SHP77 treated with DMSO at 0.1 percent for 48 hours (cell line): ENCODE results near the gene ACACA.

Experiments used
- DNase-seq: peaks from one replicate; lab custom pipeline; 2025; lab: John Stamatoyannopoulos, UW

The ACACA gene

DNA sequence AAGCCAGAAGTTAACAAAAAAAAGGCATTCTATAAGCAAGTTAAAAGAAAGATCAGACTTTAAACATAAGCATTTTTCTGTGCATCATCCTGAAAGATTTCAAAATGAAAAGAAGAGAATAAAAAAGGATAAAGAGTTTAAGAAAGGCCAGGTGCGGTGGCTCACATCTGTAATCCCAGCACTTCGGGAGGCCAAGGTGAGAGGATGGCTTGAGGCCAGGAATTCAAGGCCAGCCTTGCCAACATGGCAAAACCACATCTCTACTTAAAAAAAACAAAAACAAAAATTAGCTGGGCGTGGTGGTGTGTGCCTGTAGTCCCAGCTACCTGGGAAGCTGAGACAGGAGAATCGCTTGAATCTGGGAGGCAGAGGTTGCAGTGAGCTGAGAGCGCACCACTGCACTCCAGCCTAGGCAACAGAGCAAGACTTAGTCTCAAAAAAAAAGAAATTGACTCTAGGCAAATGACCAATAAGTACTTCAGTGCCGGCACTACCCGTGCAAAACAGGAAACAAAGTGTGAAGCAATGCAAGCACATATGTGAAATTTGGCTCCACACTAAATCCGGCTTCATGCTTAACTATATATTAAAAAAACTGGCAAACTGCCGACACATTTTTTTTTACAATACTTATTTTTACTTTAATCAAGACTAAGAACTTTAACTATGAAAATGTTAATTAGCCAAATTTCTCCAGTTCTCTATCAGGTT, 114.1 kb downstream of the ACACA start:
- no peak for DNase-seq

DNA sequence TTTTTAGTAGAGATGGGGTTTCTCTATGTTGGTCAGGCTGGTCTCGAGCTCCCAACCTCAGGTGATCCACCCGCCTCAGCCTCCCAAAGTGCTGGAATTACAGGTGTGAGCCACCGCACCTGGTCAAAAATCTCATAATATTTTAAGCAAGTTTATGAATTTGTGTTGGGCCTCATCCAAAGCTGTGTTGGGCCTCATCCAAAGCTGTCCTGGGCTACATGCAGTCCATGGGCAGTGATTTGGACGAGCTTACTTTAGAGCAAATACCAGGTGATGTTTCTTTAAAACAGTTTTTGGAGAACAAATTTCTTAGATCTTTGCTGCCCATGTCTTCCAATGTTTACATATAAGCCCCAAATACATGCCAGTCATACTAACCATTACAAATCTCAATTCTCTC, 115.3 kb downstream of the ACACA start:
- no peak for DNase-seq

DNA sequence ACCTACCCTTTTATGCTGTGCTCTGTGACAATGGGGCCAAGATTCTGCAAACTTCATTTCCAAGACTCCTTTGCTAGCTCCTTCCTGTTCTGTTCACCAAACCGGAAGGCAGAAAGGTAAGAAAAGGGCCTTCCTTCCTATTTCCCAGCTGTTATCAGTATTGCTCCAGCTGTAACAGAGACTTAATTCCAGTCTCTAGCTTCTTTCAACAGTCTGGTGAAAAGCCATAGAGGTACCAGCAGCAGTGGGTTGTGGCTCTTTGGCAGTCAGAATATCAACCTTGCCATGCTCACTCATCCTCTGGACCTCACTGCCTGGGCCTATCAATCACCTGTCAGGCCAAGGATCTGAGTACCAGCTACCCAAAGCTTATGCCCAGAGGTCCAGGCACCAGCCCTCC, 120.2 kb downstream of the ACACA start:
- DNase-seq: no peak

DNA sequence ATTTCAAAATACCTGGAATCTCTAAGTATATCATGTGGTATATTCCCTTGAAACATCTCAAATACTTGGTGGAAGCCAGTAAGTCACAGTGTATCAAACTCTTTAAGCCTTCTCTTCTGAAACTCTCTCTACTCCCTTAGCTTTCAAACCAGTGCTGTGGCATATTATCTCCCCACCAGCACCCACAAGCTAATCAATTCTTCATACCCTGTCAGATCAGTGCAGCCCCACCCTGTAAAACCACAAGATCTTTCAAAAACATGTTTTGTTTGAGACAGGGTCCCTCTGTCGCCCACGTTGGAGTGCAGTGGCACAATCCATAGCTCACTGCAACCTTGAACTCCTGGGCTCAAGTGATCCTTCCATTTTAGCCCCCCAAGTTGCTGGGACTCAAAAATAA, 122.4 kb downstream of the ACACA start:
- no peak for DNase-seq

DNA sequence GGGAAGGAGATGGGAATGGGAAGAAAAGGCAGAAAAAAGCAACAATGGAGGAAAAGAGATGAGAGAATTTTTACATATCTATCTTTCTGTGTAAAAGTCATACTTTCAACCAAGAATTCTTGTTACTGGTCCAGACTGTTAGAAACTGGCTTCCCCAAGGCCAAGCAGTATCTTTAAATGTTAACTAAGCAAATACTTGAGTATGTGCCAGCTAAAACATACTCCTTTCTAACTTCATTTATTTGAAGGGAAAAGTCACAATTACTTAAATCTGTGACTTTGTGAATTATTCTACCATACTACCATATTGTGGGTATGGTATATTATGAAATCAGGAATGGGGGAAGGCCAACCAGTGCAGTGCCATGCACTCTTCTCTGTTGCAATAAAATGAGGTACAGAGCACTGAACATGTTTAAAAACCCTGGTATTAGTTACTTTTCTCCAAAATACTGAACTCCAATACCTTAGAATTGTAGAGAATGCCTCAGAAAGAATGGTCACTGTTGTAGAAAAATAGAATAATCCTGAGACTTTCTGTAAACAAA, 123.1 kb downstream of the ACACA start:
- no peak for DNase-seq

DNA sequence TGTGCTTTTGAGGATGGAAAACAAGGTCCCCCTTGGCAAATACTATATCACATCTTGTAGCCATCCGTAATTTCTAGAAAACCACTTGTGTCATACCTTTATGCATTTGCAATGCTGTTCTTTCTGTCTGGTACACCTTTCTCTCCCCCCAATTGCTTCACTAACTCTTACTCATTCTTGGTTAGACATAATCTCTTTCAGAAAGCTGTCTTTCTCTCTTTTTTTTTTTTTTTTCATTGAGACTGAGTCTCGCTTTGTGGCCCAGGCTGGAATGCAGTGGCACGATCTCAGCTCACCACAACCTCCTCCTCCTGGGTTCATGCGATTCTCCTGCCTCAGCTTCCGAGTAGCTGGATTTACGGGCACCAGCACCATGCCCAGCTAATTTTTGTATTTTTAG, 125.8 kb downstream of the ACACA start:
- no peak for DNase-seq

DNA sequence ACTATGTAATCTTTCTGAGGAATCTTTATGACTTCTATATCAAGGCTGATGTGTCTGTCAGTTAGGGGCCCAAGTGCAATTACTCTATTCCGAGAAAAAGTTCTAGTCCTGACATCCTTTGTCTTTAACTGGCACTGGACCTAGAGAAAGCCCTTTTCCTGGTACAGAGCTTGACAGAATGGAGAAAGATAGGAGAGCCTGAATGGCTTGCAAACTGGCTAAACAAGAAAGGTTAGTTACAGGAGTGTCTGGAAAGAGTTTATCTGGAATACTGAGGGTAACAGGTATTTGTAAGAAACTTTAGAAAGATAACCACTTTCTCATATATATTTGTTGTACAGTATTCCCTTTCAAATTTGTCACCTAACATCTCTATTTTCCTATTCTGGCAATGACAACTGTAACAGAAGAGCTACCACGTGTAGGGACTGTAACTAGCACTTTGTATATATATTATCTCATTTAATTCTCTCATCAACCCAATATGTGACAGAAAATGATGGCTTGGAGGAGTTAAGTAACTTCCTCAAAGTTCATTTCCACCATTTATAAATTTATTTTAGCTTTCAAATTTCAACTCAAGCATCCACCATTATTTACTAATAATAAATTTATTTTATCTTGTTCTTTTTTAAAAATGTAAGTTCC, 128.3 kb downstream of the ACACA start:
- no peak for DNase-seq

DNA sequence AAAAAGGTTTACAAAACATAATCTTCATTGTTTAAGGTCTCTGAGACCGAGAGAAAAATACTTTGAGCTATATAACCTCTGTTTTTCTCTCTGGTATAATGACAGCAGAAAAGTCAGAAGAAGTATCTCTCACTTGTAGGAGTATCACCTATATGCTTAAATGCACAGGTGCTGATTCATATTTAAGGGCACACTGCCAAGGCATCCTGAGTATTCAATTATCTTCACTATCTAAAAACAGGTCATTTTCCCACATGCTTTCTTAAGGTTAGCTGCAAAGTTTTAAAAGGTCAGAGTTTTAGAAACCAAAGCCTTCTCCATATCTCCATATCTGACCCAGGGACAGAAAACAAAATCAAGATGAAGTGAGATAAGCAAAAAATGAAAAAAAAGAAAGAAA, 130.2 kb downstream of the ACACA start:
- no peak for DNase-seq

DNA sequence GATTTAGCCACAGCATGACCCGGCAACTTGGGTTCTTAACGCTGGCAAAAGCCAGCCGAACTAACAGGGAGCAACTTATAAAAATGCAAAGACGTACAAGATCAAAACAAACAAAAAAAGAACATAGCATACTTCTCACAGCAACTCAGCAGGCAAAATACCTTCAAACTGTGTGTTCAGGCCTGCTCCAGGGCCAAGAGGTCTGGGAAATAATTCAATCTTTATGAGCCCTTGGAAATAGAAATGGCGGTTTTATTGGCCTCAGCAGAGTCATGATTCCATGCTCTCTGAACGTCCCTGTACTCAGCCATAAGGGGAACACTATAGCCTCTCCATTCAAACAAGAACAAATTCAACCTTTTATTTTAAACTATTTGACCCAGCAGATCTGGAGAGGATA, 132.2 kb downstream of the ACACA start:
- no peak for DNase-seq

DNA sequence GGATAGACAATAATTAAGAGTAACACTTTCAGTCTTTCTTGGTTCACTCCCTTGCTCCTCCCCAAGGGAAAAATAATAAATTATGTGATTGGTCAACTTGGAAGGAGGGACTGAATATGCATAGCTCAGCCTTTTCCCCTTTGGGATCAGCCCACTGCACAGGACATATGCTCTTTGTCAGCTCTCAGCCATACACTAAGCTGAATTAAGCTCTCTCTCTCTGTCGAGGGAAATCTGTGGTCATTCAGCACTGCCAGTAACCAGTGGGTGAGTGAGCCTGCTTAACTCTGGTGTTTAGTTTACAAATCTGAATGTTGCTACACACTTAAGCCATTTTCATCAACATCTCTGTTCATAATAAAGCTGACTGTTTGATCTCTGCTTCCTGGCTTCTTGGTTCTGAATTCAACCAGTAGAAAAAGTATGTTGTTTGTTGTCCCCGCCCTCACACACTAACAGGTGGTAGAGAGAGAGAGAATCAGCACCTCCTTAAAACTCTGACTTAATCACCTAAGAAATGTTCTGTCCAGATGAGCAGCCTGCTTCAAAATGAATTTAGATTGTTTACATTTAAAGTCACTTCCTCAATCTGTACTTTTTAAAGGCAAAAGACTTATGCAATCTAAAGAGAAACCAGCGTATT, 133.1 kb downstream of the ACACA start:
- no peak for DNase-seq

DNA sequence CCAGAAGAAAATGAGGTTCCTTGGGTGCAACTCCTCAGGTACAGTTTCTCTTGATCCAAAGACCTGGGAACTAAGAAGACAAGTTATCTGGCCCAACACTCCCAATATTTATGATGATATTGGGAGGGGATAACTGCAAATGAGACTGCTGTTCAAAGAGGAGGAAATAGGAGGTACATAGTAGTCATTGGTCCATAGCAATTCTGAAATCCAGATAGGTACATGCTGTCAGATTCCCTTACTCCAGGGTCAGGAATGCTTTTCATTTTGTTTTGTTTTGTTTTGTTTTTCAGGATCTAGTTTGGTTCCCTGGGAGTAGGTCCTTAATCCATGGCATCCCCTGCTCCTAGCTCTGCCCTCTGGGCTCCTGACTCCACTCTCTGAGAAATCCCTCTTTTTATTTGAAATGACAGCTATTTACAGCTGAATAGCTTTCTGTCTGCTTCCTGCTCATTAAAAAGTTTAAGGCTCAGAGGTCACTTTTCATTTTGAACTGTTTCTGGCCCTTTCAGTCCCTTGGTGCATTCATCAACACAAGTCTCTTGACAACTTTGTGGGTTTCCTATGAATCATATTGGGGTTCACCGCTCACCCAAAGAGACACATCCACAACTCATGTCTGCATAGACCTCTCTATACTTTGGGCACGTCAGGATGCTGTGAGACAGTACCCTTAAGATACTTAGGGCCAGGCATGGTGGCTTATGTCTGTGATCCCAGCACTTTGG, 141.0 kb downstream of the ACACA start:
- DNase-seq: no peak

DNA sequence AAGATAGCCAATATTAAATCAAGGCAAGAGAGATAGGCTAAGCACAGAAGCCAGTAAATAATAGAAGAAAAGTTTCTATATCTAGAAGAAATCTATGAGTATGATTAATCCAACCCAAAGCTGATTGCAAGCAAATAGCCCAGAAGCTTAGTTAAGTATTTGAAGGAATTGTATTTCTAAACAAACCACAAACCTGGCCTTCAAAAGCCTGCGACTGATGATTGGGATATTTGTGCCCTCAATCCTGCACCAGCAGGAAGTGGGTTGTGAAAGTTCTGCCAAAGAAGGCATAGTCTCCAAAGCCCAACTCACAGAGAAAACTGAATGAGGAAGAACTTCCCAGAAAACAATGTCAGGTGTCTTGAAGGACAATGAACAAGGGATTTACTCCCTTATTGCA, 145.3 kb downstream of the ACACA start:
- DNase-seq: no peak

DNA sequence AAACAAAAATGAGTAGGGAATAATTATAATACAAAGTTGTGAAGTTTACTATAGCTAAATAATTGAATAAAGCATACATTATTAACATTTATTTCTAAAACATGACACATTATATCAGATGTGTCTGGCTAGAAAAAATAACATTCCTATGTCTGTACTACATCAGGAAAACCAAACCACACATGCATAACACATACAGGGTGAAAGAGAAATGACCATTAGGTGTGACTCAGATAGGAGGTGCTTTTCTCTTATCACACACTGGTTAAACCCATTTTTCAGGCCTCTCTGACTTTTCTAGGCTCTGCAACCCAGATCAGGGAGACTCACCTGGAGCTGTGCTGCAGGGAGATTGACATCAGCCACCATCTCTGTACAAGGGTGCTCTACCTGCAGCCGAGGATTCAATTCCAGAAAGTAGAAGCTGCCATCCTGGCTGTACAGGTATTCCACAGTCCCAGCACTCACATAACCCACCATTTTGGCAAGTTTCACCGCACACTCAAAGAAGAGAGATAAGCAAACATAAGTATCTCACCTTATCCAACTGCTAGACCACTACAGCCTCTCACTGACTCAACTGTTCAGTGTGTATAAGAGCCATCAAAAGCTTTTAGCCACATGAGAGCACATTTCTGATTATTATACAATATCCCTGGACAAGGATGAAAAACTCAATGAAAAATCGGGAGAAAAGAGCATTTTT, 147.5 kb downstream of the ACACA start:
- DNase-seq: no peak

DNA sequence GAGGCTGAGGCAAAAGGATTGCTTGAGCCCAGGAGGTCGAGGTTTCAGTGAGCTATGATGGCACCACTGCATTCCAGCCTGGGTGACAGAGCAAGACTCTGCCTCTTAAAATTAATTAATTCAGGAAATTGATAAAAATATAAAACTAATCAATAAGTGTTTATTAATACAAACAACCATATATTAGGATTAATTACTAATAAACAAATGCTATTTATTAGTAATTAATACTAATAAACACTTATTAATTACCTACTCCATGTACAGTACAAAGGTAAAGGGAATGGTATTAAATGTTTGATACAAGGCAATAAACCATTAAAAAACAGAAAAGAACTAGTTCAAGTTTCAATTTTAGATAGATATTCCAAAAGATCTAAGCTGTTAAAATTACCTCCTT, 150.0 kb downstream of the ACACA start:
- DNase-seq: no peak

DNA sequence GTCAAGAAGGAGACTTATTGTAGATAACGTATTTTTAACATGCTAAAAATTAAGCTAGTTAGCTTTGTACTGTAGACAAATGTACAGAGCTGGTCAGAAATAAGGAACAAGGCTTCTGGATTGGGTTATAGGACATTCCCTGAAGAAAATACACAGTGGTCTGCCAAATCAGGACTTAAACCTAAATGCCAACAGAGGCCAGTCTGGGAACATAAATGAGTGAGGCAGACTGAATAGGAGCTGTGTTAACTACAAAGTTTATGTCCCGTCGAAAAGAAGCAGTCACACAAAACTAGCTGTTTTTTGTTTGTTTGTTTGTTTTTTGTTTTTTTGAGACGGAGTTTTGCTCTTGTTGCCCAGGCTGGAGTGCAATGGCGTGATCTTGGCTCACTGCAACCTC, 151.2 kb downstream of the ACACA start:
- DNase-seq: no peak

DNA sequence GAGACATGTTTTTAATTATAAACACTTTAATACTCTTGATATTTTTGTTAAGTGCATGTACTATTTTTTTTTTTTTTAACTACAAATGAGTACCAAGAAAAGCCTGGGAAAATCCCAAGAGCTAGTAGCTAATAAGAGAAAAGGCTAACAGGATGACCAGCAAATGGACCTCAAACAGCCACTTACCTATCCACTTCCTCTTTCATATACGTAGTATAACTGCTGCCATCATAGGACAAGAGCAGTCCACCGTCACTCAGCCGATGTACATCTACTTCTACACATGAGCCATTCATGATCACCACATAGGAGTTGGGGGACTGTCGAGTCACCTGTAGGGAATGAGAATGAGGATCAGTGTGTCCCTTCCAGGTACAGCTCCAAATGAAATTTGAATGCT, 158.8 kb downstream of the ACACA start:
- DNase-seq: no peak

DNA sequence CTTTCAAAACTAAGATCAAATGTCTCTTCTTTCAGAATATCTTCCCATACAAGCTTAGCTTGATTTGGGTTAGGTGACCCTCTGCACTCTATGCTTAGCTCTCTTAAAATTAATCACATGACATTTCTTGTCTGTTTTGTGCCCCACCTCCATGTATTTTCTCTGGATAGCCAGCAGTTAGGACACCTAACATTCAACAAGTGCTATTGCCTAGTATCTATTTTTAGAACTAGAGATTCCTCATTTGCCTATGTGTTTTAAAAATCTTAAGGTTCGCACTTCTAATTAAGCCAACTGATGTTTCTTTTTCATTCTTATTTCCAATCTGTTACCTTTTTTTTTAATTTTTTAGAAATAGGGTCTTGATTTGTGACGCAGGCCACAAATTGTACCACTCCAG, 160.6 kb downstream of the ACACA start:
- no peak for DNase-seq

DNA sequence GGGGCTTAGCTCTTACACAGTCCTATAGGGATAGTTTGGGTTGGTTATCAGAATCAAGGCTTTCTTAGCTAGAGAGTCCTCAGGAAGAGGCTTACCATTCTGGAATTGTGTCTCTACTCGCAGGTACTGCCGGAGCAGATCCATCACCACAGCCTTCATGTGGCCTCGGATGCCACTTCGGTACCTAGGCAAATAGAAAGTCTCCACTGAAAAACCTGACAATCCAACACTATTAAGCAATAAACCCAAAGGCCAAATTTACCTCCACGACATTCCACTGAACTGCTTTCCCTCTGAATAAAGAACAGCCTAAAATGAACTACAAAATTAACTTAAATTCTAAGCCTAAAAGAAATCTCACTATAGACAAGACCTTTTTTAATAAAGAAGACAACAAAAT, 166.3 kb downstream of the ACACA start:
- no peak for DNase-seq

DNA sequence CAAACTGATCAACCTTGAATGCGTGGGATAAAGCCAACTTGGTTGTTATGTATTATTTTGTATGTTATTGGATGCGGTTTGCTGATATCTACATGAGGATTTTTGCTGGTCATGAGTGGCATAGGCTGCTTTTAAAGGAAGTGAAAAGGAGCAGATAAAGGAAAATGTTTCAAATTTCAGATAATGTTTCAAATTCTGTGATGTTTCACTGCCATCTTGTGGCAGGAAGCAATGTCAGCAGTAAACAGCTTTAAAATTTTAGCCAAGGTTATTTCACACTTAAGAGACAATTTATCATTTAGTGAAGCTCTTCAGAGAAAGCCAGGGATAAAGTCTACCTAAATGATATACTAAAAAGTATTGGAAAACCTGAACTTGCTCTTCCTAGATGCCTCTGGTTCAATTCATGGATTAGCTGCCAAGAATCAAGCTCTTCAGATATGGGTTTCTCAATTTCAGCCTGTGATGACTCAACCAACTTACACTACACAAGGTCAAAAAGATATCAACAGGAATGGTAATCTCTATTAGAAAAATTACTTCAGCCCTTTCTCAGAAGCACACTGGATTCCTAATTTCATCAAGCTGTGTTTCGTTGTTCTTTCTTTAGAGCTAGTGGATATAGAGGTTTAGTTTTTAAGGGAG, 166.8 kb downstream of the ACACA start:
- no peak for DNase-seq

DNA sequence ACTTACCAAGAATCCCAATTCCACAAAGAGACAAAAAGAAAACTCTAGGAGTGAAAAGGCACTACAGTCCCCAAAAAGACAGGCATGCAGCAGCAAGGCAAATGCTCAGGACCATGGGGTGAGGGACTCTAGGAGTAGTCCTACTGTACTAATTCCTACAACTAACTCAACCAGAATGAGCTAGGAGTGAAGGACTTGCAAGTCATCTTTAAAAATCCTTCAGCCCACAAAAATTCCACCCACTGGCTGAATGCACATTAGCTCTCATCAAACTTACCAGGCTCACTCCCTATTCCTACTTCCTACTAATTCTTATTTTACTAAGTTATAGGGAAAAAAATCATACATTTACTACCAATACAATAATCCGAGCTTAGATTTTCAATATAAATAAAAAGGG, 172.5 kb downstream of the ACACA start:
- no peak for DNase-seq

DNA sequence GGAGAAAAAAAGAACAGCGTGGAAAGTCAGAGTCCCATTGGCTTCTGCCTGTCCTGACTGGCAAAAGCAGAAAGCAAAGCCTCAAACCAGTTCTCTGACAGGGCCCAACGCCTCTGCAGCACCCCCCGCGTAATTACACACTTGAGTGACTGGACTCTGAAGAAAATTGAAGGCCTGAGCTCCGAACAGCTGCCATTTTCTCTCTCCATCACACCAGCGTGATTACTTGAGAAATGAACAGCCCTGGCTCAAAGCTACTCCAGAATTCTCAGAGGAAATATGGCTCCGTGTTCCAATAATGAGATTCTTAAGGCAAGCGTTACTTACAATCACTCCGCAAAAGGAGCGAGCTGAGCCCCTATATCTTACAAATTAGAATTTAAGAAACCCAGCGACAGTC, 173.6 kb downstream of the ACACA start:
- DNase-seq: no peak

DNA sequence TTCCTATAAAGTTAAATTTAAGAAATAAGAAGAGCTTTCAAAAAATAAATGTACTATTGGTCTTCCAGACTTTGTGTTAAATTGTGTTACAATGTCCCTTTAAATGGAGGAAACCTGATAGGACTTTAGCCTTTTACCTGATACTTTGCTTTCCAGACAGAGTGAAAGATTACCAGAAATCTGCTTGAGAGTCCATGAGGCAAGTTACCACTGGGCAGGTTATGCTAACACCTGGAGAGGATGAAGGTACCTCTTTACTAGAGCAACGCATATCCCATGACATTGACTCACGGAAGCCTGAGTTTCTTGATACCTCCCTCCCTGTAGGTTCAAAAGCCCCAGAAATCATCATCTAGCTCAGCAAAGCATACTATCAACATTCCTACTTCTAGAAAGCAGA, 174.7 kb downstream of the ACACA start:
- DNase-seq: no peak
